Measurements from ENCODE around the gene MRPS2.
"Not testable (repeated sequence)": the region's sequence is repeated elsewhere in the genome, so short reads cannot be mapped to it uniquely, and the experiment has no call there.

The MRPS2 gene

DNA sequence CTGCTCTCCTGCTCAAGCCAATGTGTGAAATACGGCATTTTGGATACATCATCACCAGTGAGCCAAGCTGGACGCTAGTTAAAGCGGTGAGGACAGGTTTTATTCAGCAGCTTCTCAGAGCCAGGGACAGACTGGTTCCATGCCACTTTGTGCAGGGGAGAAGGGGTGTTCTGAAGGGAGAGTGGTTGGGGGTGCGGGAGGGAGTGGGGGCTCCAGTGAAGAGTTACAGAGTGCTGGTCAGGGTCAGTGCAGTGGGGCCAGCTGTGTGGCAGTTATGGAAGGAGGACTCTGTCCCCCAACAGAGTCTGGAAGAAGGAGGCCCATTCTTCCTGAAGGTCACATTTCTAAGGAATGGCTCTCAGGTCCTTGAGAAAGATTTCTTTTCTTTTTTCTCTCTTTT, 34.3 kb downstream of the MRPS2 start:
- not testable (repeated sequence) for FAIRE-seq

DNA sequence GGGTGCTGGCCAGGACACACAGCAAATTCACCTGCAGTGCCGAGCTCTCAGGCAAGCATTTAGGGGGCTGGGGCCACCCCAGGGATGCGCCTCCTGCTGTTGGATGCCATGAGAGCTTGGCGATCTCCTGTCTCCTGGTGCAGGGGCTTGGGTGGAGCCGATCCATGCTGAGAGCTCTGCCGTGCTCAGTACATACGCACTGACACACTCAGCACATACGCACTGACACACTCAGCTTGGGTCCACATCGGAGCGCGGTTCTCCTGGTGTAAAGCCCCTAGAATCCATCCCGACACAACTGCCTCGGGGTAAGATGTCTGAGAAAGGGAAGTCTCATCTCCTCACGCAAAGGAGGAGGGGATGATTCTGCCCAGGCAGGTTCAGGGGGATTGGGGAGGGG, 35.1 kb downstream of the MRPS2 start:
- FAIRE-seq = not testable (repeated sequence)

DNA sequence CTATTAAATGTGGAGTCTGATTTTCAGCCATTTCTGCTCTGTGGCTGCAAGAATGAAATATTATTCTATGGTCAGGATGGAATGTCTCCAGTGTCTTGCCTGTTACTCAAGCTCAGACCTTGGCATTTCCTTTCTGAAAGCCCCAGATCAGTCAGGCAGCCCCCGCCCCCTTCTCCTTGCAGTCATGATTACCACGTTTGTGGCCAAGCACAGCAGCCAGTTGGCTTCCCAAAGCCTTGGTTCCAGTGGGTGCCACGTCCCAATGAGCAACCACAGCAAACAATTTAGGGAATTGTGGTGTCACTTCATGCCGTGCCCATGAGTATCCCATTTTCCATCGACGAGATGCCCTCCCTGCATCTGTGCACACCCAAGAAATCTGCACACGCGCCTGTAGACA, 35.7 kb downstream of the MRPS2 start:
- no peak for FAIRE-seq

DNA sequence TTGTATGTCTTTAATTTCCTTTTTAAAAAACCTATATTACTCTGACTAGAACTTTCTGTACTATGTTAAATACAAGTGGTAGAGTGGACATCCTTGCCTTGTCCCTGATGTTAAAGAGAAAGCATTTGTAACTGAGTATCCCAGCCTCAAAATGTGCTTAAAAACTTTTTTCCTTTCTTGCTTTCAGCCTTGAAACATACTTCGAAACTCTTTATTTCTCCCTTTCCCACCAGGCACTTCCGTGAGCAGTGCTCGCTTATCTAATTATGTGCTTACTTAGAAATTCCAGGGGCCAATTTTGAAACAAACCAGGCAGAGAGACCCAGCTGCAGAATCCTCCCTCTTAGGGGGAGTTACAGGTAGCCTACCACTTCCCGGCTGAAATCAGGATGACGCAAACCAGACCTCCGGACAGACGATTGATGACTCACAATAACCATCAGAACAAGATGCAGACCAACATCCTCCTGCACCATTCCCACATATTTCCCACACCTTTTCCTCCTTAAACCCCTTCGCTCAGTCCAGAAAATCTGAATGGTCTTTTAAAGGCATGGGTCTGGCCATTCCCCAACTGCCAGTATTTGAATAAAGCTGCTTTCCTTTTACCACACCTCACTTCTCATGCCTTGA, 42.9 kb downstream of the MRPS2 start:
- FAIRE-seq = not testable (repeated sequence)

DNA sequence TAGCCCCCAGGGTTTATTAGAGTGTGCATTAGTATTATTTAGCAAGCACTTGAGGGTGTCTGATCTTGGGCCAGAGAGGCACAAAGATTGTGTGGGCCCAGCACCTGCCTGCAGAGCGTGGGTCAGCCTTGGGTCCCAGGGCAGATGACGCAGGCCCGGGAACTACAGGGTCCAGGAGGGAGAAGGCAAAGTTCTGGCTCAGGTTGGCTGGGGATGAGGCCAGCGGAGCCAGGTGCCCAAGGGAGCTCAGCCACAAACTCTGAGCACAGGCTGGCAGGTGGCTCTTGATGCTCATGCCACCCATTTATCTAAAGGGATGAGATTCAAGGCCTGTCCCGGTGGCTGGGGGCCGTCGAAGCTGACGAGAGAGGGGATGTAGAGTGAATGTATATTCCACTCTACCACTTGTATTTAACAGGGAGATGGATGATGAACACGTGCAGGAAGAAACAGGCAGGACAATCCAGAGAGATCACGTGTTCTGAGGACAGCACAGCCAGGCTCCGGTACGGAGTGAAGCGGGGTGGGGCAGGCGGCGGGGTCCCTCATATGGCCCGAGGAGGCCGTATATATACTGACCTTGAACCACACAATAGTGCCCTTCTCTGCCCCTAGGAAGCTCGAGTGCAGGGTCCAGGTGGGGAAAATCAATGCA, 44.6 kb downstream of the MRPS2 start:
- no peak for FAIRE-seq

DNA sequence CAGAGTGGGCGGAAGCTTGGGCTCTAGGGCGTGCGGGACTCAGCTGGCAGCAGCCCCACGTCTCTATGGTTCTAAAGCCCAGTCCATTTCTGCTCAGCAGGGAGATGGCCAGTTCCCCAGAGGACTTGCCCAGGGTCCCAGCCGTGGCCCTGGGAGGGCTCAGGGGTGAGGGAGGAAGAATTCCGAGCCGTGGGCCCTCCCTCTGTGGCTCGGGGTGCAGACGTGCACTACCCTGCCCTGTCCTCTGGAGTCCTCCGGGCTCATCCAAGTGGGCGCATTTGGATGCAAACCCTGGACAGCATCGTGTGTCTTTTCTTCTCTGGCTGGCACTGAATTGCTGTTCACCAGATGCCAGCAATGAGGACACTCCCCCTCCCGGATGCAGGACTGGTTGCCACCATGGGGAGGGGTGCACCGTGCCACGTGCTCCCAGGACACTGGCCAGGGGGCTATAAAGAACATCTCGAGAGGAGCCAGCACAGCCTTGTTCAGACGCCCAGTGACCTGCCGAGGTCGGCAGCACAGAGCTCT, 45.2 kb downstream of the MRPS2 start, which contains the start of gene OBP2A:
TSS of gene OBP2A (plus strand) at position 481 of the 531 bp plus-strand sequence. CDS start 55 bp downstream, outside the sequence.
- not testable (repeated sequence) for FAIRE-seq

DNA sequence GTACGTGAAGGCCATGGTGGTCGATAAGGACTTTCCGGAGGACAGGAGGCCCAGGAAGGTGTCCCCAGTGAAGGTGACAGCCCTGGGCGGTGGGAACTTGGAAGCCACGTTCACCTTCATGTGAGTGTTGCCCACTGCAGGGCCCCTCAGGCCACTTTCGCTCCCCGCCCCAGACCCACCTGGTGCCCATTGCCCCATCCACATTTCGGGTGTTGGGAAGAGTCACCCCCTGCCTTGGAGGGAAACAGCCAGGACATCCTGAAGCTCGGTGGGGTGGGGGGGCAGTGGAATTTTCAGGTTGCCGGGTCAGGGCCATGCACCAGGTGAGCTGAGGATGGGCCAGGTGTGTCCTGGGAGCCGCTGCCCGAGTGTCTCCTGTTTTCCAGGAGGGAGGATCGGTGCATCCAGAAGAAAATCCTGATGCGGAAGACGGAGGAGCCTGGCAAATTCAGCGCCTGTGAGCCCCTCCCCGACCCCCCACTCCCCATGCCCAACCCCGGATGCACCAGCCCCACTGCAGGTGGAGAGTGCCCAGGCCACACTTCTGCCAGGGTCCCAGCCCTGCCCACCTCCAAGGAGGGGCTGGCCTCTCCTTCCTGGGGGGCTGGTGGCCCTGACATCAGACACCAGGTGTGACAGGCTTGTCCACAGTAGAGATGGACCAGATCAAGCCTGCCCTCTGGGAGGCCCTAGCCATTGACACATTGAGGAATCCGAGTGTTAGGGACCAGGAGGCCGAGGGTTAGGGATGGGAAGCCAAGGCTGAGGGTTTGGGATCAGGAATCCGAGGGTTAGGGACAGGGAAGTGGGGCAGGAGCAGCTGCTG, 46.5 kb downstream of the MRPS2 start:
- not testable (repeated sequence) for FAIRE-seq

DNA sequence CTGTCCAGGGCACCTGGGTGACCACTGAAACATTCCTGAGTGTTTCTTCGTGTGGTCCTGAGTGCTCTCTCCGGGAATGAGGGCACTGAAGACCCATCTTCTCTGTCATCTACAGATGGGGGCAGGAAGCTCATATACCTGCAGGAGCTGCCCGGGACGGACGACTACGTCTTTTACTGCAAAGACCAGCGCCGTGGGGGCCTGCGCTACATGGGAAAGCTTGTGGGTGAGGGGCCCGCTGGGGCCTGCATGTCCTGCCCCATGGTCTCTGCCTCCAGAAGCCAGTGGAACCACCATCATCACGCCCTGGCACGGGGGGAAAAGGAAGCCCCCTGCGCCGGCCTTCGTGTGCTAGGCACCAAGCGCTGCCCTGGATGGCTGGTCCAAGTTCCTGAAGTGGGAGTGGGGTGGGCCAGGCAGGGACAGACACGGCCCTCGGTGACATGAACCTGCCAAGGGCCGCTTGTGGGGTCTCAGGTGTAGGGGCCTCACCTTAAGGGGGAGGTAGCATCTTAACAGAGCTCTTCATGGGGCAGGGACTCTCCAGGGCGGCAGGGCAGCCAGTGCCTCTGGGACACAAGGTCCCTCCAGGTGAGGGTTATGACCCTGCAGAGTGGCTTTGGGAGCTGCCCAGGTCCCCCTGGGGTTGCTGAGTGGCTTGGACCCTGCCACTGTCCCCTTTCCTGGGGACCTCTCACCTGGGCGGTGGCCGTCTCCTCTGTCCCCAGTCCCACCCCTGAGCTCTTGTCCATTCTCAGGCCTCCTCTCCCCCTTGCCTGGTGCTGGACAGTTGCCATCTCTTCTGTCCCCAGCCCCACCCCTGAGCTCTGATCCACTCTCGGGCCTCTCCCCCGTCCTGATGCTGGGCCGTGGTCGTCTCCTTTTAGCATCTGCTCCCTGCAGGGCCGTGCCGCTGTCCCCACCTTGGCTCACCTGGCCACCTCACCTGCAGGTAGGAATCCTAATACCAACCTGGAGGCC, 47.6 kb downstream of the MRPS2 start:
- FAIRE-seq = no peak

DNA sequence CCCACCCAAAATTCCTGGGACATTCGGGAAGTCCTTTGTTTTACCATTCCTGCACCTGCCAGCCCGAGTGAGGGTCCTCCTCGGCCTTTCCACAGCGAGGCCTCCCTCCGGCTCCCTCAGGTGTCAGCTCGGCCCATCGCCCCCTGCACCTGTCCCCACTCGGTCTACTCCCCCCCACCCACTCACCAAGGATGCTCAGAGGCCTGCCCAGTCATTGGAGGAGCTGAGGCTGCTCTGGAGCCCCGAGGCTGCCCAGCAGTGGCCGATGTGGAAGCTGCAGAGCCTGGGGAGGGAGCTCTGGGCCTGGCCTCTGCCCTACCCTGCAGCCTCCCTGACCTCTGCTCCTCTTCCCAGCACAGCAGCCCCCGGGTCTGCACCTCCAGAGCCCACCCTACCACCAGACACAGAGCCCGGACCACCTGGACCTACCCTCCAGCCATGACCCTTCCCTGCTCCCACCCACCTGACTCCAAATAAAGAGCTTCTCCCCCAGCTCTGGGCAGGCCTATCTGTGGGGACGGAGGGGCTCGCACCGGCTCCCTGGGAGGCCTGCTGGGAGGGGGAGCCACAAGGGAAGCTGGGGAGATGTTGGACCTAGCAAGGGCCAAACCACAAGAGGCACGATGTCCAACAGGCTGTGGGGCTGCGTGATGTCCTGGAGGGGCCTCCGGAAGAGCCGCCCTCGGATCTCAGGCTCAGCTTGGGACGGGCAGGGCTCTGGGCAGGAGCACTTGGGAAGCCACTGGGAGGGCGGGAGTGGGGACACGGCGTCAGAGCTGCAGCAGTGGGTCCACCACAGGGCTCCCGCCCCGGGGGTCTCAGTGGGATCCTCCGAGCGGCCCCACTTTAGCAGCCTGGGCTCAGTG, 49.2 kb downstream of the MRPS2 start:
- FAIRE-seq = not testable (repeated sequence)

DNA sequence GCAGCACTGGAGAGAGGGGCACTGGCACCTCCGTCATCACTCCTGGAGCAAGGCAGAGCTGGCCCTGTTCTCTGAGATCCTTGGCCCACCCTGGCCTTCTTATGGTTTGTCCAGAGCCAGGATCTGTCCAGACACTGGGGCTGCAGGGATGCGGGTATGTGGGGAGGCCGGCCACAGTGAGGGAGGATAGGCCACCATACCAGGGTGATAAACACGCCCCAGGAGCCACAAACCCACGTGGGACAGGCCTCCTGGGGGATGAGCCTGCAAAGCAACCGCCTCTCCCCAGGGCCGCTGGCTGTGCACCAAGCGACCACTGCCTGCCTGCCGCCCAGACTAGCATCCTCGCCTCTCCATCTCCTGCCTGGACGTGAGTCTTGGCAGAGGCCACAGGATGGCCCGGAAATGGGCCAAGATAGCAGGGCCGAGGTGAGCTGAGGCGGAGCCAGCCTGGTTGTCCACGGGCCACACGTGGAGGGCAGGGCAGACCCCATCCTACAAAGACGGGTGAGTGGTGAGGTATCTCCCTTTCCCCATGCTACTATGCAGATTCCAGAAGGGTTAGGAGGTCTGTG, 49.9 kb downstream of the MRPS2 start:
- no peak for FAIRE-seq

DNA sequence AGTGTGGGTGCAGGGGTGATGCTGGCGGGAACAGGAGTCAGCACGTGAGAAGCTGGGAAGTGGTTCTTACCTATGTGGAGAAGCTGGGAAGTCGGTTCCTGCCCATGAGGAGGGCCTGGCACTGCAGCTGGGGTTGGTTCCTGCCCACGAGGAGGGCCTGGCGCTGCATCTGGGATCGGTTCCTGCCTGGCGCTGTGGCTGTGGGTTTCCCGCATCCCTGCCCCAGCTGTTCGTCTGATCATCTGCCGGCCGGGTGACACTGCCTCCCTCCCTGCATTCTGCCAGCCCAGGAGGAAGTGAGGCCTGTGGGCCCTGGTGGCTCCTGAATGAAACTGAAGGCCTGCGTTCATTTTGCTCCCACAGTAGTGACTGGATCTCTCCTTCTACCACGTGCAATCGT, 50.5 kb downstream of the MRPS2 start:
- no peak for FAIRE-seq

DNA sequence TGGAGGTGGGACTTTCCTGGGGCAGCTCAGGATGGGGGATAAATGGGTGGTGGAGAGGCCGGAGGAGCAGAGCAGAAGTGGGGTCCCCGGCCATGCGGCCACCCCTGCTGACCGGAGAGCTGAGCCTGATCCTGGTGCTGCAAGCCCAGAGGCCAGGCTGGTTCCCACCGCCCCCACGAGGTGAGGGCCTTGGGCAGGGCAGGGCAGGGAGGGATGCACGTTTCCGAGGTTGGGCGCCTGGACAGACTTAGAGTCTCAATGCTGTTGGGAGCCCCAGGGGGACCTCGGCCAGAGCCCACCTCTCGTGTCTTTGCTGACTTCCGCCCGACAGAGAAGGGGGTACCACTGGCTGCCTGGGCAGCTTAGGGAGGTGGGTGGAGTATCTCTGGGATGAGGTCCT, 51.0 kb downstream of the MRPS2 start:
- FAIRE-seq = no peak

DNA sequence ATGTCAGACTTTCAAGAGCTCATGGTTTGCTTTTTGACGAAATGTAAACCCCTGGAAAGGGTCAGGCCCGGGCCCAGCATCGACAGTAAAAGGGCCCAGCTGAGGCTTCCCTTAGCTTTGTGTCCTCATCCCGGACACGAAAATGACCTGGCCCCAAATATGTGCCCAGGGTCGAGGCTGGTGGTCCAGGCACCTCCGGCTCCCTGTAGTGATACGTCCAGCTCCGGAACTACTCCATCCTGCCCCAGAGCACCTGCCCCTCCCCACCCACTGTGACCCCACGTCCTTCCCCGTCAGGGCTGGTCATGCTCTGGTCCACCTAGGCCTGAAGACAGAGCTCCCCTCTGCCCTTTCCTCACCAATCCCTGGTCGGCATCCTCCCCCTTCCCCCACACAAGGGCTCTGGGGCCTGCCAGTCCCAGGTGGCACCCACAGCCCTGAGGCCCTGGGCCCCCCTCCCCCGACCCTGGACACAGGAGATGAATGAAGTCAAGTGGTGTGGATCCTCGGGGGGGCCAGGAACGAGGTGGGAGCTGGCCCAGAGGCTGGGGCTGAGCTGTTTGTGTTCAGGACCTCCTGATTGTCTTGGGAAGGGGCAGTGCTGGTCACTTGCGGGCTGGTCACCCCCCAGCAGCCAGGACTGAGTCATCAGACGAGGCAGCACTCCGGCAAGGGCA, 51.7 kb downstream of the MRPS2 start:
- FAIRE-seq = no peak

DNA sequence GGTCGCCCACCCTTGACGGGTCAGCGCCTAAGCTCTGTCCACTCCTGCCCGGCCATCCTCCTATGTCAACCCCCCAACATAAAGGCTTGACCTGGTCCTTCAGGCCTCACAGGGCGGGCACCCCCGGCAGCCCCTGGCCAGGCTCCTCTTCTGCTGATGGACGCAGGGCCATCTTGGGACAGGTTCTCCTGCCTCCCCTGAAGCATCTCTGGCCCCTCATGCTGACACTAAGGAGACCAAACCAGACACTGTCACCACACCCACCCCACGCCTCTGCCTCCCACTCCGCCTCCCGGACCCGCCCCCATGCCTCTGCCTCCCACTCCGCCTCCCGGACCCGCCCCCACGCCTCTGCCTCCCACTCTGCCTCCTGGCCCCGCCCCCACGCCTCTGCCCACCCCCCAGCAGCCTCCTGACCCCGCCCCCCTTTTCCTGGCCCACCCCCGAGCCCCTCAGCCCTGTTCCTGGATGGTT, 52.3 kb downstream of the MRPS2 start:
- FAIRE-seq = no peak
